AML-193 (cell line): ENCODE measurements around the gene NOL11.
"Not testable (repeated sequence)": the region's sequence is repeated elsewhere in the genome, so short reads cannot be mapped to it uniquely, and the experiment has no call there.

Experiments used
- DNase-seq, 2 experiments: peaks; one replicate each; lab custom pipeline; 2025; lab: John Stamatoyannopoulos, UW

Gene NOL11

DNA sequence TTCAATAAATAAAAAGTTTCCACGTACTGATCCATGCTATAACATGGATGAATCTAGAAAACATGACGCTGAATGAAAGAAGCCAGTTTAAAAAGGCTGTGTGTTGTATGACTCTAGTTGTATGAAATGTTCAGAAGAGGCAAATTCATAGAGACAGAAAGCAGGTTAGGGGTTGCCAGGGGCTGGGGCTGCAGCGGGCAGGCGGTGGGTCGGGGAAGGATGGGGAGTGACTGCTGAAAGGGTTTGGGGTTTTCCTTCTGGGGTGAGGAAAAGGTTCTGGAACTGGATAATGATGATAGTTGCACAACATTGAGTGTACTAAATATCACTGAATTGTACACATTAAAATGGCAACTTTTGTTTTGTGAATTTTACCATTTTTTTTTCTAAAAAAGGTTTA, 36.3 kb downstream of the NOL11 start:
- no peak for DNase-seq

DNA sequence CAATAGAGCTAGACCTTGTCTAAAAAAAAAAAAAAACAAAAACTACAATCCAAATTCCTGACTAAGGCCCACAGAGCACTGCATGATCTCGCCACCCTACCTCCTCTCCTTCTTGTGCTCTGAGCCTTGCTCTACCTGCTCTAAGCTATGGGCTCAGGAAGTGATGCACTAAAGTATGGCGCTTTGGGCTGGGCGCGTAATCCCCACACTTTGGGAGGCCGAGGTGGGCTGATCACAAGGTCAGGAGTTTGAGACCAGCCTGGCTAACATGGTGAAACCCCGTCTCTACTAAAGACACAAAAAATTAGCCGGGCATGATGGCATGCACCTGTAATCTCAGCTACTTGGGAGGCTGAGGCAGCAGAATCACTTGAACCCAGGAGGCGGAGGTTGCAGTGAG, 37.0 kb downstream of the NOL11 start:
- not testable (repeated sequence) for DNase-seq

DNA sequence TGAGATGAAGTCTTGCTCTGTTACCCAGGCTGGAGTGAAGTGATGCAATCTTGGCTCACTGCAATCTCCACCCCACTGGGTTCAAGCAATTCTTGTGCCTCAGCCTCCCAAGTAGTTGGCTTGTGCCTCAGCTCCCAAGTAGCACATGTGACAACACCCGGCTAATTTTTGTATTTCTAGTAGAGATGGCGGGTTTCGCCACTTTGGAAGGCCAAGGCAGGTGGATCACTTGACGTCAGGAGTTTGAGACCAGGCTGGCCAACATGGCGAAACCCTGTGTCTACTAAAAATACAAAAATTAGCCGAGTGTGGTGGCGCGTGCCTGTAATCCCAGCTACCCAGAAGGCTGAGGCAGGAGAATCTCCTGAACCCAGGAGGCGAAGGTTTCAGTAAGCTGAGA, 39.0 kb downstream of the NOL11 start:
- DNase-seq, result not testable (repeated sequence)

DNA sequence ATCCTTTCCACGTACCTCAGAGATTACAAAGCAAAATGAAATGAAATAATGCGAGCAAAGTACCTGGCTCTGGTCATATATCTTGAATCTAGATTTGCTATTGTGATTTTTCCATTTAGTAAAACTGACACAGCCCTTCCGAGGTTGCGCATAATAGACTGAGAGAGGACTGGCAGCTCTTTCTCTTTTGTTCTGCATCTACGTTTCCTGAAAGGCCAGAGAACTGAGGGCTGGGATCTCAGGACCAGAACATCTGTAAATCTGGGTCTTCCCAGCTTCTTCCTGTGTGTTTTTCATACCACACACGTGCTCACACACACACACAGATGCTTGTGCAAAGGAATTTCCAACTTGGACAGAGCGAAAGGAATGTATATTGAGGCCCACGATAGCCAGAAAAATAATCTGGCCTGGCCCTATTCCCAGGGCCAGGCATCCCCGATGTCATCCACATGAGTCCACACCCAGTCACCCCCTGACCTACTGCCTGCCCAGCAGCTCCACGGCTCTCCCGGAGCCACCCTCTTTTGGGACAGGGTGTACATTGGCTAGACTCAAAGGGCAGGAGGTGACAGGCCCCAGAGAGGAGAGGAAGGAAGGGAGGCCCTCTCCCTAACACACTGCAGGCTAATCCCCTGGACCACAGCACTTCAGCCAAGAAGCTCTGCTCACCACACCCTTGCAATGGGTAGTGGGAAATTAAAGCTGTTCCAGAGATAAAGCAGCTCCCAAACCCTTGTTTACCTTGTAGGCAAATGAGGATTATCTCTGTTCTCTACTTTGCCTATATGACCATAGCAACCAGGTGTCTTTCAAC, 41.8 kb downstream of the NOL11 start:
- no peak for DNase-seq

DNA sequence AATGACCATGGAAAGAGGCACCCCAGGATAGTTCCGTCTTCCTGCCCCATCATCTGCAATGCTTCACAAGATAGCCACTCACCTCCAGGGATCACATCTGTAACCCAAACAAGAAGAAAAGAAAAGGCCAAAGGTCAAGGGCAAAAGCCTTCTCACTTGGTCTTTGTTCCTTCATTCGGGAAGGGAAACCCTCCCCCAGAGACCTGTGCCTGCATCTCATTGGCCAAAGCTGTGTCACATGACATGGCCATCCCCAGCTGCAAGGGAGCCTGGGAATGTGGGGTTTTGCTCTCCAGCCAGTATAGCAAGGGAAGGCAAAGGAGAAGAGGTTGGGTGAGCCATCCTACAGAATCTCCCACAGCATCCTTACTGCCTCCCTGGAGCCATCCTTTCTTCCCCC, 47.9 kb downstream of the NOL11 start:
- DNase-seq, result no peak

DNA sequence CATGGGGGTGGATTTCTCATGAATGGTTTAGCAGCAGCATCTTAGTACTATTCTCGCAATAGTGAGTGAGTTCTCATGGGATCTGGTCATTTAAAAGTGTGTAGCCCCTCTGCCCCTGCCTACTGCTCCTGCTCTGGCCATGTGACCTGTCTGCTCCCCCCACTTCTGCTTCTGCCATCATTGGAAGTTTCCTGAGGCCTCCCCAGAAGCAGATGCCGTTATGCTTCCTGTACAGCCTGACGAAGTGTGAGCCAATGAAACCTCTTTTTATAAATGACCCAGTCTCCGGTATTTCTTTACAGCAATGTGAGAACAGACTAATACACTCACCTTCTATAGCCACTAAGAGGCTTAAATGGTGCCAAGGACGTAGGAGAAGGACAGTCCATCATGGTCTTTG, 51.5 kb downstream of the NOL11 start:
- DNase-seq, result no peak

DNA sequence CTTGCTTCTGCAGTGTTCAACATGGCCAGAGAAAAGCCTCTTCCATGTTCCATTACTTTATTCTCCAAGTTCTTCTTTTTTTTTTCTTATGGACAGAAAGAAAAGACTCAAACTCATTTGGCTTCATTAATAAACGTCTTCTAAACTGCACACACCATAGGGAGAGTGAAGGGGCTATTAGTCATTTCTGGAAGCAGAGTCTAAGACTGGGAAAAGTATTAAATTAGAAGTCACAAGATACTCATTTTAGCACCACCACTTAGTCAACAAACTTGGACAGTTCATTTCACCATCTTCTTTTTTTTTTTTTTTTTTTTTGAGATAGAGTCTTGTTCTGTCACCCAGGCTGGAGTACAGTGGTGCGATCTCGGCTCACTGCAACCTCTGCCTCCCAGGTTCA, 52.8 kb downstream of the NOL11 start:
- DNase-seq, result no peak

DNA sequence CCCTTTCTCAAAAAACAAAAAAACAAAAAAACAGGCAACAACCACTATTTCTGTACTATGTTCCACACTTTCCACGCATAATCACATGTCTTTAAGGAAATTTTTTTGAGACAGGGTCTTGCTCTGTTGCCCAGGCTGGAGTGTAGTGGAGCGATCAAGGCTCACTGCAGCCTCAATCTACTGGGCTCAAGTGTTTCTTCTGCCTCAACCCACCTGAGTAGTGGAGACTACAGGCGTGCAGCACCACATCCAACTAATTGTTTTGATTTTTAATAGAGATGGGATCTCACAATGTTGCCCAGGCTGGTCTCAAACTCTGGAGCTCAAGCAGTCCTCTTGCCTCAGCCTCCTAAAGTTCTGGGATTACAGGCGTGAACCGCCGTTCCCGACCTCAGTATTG, 54.9 kb downstream of the NOL11 start:
- DNase-seq, result no peak

DNA sequence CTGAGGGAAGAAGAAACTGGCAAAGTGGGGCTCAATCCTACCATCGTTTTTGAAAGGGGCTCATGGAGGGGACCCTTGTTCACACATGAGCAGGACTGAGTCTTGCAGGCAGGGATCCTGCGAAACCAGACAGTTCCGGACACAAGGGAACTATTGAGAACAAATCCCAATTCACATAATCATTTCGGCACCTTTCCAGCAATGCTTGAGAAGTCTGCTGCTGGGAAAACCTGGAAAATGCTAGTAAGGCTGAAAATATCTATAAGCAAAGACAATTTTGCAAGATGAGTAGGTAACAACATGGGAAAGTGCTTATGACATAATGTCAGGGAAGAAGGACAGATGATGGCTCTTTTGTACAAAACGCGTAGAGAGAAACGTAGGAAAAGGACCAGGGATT, 55.5 kb downstream of the NOL11 start:
- no peak for DNase-seq

DNA sequence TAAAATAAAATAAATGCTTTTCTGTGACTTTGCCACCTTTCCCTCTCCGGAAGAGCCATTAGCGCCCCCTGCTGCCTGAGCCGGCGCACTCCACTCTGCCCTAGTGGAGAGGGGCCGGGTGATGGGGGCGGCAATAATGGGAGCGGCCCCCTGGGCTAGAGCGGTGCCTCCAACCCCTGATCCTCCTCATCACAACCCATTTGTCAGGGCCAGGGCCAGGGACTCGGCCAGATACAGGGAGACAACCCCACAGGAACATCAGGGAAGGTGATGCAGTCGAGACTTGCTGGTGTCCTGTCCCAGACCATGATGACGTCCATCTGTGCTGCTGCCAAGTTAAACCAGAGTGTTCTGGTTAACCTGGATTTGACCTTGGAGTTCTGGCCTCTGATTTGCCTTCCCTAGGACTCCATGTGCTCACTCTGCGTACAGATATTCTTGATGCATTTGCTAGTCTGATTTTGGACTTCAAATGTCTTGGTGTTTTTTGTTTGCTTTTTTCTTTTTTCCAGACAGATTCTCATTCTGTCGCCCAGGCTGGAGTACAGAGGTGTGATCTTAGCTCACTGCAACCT, 61.4 kb downstream of the NOL11 start:
- peak; percentile 12 to 29 for DNase-seq

DNA sequence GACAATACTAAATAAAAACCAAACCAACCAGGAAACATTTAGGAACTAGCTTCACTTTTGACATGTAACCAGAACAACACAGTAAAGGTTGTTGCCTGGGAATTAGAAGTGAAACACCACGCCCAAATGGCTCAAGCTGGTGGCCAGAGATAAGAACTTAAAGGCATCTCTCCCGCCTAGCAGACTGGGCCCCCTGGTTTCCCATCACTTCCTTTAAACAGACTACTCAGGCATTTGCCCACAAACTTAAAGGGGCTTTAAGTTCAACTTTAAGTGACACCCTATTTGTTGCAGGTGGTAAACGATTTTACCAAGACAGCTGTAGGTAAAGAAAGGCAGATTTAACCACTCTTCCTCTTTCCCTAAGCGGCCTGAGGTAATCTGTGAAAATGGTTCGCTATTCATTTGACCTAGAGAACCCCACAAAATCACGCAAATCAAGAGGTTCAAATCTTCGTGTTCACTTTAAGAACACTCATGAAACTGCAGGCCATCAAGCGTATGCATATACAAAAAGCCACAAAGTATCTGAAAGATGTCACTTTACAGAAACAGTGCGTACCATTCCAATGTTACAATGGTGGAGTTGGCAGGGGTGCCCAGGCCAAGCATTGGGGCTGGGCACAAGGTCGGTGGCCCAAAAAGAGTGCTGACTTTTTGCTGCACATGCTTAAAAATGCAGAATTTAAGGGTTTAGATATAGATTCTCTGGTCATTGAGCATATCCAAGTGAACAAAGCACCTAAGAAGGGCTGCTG, 66.8 kb downstream of the NOL11 start:
- DNase-seq, result no peak

DNA sequence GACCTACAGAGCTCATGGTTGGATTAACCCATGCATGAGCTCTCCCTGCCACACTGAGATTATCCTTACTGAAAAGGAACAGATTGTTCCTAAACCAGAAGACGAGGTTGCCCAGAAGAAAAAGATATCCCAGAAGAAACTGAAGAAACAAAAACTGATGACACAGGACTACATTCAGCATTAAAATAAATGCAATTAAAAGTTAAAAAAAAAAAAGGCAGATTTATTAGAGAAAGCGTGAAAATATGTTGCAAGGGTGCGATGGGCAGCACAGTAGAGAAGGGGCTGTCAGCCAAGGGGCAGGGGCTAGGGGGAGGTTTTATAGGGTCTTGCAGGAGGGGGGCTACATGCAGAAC, 67.4 kb downstream of the NOL11 start:
- DNase-seq, result no peak

DNA sequence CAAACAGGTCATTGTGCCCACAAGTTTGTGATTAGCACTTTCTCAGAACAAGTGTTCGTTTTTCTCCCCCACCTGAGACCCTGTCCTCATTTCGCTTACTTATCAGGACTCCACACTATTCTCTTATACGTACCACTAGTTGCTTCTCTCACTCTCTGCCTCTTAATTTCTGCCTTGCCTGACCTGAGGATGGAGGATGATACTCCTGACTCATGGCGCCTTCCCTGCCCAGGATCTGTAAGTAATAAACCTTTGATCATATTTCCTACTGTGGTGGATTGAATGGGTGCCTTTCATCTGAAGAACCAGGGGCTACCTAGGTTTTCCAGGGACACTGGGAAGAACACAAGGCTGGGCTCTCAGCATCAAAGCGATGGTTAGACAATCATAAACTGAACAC, 67.8 kb downstream of the NOL11 start:
- DNase-seq, result no peak
